ENCODE measurements around the gene PCDHGA1.
"Not testable (repeated sequence)": the region's sequence is repeated elsewhere in the genome, so short reads cannot be mapped to it uniquely, and the experiment has no call there.

PCDHGA1 gene

DNA sequence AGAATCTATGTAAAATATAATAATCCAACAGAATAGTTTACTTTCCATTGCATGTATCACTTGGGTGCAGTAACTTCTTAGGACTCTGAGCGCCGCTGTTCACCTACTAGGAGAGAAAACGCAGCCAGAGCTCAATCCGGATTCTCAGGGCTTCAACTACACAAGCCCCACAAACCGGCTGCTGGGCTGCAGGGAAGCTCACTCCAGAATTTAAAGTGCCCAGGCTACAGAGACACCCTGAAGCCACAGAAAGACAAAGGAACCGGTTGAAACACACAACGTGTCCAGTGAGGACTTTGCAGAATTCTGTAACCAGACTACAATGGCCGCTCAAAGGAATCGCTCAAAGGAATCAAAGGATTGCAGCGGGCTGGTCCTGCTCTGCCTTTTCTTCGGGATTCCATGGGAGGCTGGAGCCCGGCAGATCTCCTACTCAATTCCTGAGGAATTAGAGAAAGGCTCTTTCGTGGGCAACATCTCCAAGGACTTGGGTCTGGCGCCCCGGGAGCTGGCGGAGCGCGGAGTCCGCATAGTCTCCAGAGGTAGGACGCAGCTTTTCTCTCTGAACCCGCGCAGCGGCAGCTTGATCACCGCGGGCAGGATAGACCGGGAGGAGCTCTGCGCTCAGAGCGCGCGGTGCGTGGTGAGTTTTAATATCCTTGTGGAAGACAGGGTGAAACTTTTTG lies 82.7 kb downstream of the PCDHGA1 start, which contains the start of gene PCDHGA10:
Gene PCDHGA10, plus strand, starts transcription at position 134 of the 686 bp plus-strand sequence. Its CDS starts 189 bp downstream, at position 323.
- DNase-seq = no peak

DNA sequence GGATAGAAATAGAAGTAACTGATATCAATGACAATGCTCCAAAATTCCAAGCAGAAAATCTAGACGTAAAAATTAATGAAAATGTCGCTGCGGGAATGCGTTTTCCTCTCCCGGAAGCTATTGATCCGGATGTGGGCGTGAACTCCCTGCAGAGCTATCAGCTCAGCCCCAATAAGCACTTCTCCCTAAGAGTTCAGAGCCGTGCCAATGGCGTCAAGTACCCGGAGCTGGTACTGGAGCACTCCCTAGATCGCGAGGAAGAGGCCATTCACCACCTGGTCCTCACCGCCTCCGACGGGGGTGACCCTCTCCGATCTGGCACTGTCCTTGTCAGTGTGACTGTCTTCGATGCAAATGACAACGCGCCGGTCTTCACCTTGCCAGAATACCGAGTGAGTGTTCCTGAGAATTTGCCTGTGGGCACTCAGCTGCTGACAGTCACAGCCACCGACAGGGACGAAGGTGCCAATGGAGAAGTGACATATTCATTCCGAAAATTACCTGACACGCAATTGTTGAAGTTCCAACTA lies 83.3 kb downstream of the PCDHGA1 start:
- DNase-seq = no peak

DNA sequence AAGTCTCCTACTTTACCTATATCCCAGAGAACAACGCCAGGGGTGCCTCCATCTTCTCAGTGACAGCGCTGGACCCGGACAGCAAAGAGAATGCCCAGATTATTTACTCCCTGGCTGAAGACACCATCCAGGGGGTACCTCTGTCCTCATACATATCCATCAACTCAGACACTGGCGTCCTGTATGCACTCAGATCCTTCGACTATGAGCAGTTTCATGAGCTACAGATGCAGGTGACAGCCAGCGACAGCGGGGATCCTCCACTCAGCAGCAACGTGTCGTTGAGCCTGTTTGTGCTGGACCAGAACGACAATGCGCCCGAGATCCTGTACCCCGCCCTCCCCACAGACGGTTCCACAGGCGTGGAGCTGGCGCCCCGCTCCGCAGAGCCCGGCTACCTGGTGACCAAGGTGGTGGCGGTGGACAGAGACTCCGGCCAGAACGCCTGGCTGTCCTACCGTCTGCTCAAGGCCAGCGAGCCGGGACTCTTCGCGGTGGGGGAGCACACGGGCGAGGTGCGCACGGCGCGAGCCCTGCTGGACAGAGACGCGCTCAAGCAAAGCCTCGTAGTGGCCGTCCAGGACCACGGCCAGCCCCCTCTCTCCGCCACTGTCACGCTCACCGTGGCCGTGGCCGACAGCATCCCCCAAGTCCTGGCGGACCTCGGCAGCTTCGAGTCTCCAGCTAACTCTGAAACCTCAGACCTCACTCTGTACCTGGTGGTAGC lies 84.4 kb downstream of the PCDHGA1 start:
- DNase-seq = not testable (repeated sequence)

DNA sequence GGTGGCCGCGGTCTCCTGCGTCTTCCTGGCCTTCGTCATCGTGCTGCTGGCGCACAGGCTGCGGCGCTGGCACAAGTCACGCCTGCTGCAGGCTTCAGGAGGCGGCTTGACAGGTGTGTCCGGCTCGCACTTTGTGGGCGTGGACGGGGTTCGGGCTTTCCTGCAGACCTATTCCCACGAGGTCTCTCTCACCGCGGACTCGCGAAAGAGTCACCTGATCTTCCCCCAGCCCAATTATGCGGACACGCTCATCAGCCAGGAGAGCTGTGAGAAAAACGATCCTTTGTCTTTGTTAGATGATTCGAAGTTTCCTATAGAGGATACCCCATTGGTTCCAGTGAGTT lies 84.9 kb downstream of the PCDHGA1 start:
- not testable (repeated sequence) for DNase-seq

DNA sequence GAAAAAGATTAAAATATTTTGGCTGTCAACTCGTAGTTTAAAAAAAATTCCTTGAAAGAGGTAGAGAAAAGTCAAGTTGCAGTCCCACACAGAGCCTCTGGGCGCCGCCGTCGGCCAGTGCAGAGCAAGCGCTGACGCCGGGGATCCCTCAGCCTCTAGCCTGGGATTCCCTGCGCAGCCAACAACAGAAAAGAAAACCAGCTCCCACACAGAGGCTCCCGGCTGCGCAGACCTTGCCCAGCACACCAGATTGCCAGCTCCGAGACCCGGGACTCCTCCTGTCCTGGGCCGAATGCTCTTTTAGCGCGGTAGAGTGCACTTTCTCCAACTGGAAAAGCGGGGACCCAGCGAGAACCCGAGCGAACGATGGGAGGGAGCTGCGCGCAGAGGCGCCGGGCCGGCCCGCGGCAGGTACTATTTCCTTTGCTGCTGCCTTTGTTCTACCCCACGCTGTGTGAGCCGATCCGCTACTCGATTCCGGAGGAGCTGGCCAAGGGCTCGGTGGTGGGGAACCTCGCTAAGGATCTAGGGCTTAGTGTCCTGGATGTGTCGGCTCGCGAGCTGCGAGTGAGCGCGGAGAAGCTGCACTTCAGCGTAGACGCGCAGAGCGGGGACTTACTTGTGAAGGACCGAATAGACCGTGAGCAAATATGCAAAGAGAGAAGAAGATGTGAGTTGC lies 87.3 kb downstream of the PCDHGA1 start, which contains the start of gene PCDHGB7:
Gene PCDHGB7, plus strand, starts transcription at position 184 of the 679 bp plus-strand sequence. Its CDS starts 183 bp downstream, at position 367.
- DNase-seq = not testable (repeated sequence)

DNA sequence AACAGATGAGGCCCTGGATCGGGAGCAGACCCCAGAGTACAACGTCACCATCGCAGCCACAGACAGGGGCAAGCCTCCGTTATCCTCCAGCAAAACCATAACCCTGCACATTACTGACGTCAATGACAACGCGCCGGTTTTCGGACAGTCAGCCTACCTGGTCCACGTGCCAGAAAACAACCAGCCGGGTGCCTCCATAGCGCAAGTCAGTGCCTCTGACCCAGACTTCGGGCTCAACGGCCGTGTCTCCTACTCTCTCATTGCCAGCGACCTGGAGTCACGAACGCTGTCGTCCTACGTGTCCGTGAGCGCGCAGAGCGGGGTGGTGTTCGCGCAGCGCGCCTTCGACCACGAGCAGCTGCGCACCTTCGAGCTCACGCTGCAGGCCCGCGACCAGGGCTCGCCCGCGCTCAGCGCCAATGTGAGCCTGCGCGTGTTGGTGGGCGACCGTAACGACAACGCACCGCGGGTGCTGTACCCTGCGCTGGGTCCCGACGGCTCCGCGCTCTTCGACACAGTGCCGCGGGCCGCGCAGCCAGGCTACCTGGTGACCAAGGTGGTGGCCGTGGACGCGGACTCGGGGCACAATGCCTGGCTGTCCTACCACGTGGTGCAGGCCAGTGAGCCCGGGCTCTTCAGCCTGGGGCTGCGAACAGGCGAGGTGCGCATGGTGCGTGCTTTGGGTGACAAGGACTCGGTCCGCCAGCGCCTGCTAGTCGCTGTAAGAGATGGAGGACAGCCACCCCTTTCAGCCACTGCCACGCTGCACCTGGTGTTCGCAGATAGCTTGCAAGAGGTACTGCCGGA lies 89.0 kb downstream of the PCDHGA1 start:
- DNase-seq = no peak

DNA sequence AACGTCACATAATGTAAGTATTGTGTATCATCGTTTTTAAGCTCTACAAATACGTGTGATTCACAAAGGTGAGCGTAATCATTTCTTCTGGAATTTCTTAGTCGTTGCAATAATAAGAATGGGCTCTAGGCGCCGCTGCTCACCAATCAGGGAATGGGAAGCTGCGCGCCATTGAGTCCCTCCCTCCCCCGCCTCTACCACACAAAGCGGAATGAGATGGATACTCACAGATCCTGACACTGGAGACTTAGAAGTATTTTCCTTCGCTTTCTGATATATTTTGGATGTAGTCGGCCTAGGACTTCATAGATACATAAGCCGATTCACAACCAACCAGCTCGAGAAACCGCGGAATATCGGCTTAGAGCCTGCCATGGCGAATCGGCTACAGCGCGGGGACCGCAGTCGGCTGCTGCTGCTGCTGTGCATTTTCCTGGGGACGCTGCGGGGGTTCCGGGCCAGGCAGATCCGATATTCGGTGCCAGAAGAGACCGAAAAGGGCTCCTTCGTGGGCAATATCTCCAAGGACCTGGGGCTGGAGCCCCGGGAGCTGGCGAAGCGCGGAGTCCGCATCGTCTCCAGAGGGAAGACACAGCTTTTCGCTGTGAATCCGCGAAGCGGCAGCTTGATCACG lies 90.7 kb downstream of the PCDHGA1 start, which contains the start of gene PCDHGA11:
Gene PCDHGA11, plus strand, starts transcription at position 197 of the 634 bp plus-strand sequence. Its CDS starts 177 bp downstream, at position 374.
- no peak for DNase-seq

DNA sequence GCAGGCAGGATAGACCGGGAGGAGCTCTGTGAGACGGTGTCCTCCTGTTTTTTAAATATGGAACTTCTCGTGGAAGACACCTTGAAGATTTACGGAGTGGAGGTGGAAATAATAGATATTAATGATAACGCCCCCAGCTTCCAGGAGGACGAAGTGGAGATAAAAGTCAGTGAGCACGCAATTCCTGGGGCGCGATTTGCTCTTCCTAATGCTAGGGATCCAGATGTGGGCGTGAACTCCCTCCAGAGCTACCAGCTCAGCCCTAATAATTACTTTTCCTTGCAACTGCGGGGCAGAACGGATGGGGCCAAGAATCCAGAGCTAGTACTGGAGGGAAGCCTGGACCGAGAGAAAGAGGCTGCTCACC lies 91.2 kb downstream of the PCDHGA1 start:
- no peak for DNase-seq

DNA sequence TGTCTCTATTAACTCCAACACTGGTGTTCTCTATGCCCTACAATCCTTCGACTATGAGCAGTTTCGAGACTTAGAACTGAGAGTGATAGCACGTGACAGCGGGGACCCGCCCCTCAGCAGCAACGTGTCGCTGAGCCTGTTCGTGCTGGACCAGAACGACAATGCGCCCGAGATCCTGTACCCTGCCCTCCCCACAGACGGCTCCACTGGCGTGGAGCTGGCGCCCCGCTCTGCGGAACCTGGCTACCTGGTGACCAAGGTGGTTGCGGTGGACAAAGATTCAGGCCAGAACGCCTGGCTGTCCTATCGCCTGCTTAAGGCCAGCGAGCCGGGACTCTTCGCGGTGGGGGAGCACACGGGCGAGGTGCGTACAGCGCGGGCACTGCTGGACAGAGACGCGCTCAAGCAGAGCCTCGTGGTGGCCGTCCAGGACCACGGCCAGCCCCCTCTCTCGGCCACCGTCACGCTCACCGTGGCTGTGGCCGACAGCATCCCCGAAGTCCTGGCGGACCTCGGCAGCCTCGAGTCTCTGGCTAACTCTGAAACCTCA lies 92.5 kb downstream of the PCDHGA1 start:
- DNase-seq = no peak

DNA sequence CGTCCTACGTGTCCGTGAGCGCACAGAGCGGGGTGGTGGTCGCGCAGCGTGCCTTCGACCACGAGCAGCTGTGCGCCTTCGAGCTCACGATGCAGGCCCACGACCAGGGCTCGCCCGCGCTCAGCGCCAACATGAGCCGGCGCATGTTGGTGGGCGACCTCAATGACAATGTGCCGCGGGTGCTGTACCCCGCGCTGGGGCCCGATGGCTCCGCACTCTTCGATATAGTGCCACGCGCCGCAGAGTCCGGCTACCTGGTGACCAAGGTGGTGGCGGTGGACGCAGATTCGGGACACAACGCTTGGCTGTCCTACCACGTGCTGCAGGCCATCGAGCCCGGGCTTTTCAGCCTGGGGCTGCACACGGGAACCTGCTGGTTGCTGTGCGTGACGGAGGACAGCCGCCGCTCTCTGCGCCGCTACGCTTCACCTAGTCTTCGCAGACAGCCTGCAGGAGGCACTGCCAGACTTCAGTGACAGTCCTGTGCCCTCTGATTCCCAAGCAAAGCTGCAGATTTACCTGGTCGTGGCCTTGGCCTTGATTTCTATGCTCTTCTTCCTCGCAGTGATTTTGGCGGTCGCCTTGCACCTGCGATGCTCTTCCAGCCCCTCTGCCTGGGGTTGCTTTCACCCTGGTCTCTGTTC lies 97.6 kb downstream of the PCDHGA1 start:
- no peak for DNase-seq

DNA sequence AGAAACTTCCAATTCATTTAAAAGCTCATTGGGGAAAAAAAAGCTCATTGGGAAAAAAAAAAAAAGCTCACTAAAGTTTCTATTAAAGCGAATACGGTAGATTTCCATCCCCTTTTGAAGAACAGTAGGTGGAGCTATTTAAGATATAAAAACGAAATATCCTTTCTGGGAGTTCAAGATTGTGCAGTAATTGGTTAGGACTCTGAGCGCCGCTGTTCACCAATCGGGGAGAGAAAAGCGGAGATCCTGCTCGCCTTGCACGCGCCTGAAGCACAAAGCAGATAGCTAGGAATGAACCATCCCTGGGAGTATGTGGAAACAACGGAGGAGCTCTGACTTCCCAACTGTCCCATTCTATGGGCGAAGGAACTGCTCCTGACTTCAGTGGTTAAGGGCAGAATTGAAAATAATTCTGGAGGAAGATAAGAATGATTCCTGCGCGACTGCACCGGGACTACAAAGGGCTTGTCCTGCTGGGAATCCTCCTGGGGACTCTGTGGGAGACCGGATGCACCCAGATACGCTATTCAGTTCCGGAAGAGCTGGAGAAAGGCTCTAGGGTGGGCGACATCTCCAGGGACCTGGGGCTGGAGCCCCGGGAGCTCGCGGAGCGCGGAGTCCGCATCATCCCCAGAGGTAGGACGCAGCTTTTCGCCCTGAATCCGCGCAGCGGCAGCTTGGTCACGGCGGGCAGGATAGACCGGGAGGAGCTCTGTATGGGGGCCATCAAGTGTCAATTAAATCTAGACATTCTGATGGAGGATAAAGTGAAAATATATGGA lies 100.2 kb downstream of the PCDHGA1 start, which contains the start of gene PCDHGA12:
Gene PCDHGA12, plus strand, starts transcription at position 176 of the 782 bp plus-strand sequence. Its CDS starts 253 bp downstream, at position 429.
- DNase-seq = no peak

DNA sequence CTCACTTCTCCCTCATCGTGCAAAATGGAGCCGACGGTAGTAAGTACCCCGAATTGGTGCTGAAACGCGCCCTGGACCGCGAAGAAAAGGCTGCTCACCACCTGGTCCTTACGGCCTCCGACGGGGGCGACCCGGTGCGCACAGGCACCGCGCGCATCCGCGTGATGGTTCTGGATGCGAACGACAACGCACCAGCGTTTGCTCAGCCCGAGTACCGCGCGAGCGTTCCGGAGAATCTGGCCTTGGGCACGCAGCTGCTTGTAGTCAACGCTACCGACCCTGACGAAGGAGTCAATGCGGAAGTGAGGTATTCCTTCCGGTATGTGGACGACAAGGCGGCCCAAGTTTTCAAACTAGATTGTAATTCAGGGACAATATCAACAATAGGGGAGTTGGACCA lies 101.0 kb downstream of the PCDHGA1 start:
- no peak for DNase-seq

DNA sequence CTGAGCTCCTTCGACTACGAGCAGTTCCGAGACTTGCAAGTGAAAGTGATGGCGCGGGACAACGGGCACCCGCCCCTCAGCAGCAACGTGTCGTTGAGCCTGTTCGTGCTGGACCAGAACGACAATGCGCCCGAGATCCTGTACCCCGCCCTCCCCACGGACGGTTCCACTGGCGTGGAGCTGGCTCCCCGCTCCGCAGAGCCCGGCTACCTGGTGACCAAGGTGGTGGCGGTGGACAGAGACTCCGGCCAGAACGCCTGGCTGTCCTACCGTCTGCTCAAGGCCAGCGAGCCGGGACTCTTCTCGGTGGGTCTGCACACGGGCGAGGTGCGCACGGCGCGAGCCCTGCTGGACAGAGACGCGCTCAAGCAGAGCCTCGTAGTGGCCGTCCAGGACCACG lies 102.0 kb downstream of the PCDHGA1 start:
- DNase-seq = not testable (repeated sequence)

DNA sequence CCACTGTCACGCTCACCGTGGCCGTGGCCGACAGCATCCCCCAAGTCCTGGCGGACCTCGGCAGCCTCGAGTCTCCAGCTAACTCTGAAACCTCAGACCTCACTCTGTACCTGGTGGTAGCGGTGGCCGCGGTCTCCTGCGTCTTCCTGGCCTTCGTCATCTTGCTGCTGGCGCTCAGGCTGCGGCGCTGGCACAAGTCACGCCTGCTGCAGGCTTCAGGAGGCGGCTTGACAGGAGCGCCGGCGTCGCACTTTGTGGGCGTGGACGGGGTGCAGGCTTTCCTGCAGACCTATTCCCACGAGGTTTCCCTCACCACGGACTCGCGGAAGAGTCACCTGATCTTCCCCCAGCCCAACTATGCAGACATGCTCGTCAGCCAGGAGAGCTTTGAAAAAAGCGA lies 102.4 kb downstream of the PCDHGA1 start:
- DNase-seq = not testable (repeated sequence)

DNA sequence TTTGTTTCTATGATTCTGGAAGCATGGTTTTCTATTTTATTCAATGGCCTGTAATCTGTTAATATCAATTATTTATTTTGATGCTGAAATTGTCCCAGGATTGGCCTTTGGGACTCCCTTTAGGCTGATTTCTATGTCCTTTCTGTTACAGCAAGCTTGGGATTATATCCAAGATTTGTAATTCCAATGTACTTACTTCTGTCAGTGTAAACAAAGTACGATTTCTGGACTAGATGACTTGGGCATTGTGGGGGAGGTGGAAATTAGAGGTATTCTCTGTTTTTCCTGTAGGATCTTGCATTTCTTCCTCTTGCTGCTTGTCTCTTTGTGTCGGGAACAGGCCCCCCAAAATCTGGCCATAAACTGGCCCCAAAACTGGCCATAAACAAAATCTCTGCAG lies 103.7 kb downstream of the PCDHGA1 start:
- DNase-seq = no peak

DNA sequence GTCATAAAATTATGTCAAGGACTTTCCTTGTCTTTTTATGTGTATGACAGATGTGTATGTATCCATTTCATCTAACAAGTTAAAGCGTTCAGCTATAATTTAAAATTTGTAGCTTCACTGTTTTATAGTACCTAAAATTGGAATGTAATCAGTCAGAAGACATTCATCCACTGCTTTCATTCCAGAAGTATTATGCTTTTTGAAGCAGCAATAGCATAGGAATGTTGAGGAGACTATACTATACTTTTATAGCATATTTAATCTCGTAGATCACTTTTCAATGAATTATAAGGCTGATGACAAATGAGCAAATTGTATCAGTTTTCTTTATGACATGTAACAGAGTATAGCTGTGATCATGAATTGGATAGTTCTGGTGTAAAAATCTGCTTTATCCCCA lies 106.9 kb downstream of the PCDHGA1 start:
- no peak for DNase-seq

DNA sequence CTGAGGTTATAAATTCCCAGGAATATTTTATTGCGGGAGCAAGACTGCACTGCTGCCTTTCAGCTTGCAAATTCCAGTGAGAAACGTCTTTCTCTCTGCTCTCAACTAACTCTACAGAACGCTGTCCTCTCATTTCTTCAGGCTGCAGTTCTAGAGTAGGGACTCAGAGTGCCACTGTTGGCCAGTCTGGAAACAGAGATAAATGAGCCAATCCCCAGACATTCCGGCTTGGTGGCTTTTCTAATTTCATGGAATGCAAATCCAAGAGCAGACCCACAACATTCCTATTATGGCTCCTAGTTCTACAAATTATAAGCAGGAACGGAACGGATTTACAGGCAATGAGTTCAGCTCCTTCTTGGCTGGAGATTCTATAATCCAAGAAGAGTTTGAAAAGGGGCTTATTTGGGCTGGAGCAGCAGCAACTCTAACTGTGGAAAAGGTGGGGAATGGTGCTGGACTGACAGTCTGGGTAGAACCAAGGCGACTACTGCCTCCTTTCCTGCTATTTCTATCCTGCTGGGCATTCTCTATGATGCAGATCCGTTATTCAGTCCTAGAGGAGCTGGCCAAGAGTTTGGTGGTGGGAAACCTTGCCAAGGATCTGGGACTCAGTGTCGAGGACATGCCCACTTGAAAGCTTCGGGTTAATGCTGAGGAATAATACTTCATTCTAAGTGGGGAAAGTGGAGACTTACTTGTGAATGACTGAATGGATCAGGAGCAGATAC lies 109.3 kb downstream of the PCDHGA1 start:
- no peak for DNase-seq

DNA sequence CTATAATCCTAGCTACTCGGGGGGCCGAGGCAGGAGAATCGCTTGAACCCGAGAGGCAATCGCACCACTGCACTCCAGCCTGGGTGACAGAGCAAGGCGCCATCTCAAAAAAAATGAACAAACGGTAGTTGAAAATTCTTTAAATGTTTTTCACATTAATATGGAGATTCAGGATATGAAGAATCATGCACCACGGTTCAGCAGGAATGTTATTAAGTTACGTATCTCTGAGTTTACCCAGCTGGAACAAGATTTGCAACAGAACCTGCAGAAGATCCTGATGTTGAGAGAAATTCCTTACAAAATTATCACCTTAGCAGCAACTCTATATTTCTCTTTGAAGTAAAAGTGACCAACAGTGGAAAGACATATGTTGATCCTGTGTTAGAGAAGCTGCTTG lies 110.0 kb downstream of the PCDHGA1 start:
- no peak for DNase-seq

DNA sequence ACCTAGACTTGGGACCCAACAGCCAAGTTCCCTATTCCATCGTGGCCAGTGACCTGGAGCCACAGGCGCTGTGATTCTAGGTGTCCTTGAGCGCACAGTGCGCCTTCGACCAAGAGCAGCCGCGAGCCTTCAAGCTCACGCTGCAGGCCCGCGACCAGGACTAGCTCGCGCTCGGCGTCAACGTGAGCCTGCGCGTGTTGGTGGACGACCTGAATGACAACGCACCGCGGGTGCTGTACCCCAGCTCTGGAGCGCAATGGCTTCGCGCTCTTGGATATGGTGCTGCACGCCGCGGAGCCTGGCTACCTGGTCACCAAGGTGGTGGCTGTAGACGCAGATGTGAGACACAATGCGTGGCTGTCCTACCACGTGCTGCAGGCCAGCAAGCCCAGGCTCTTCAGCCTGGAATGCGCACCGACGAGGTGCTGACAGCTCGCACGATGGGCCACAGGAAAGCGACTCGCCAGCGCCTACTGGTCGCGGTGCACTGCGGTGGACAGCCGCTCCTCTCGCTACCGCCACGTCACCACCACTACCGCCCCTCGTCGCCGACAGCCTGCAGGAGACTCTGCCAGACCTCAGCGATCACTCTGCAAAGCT lies 111.4 kb downstream of the PCDHGA1 start:
- DNase-seq = no peak

Measured in NCI-H1417 treated with DMSO at 0.1 percent for 48 hours (cell line).